DND-41 (cell line): Measurements from ENCODE around the gene TM9SF2.

ENCODE experiments used
- ATAC-seq: fragments of 200-7000 bp; cut with Tn5 transposase; 3 replicates; pipeline ENCODE4 v1.9.1; 2021; ENCODE audit warnings: low read depth; ENCODE audit not compliant: insufficient read depth
- DNase-seq: peaks from one replicate; pipeline ENCODE4 v3.0.0-alpha.2; 2020
- H2AFZ ChIP-seq: 2 replicates; pipeline ENCODE4 v1.6.0; 2012; ENCODE audit warnings: low read depth, low read length
- H3K27ac ChIP-seq: 2 replicates; pipeline ENCODE4 v1.5.1; 2012; ENCODE audit warnings: low read length, inconsistent platforms
- H3K27me3 ChIP-seq: fragments of 200-600 bp; sonication (generic); 2 replicates; pipeline ENCODE4 v1.6.0; 2012; ENCODE audit warnings: low read length, mild to moderate bottlenecking, inconsistent platforms; ENCODE audit not compliant: insufficient read depth, poor library complexity
- H3K36me3 ChIP-seq: 2 replicates; pipeline ENCODE4 v1.5.1; 2012; ENCODE audit warnings: low read length, inconsistent platforms; ENCODE audit not compliant: insufficient read depth
- H3K4me1 ChIP-seq: 2 replicates; pipeline ENCODE4 v1.5.1; 2012; ENCODE audit warnings: mild to moderate bottlenecking, low read length; ENCODE audit not compliant: insufficient read depth
- H3K4me2 ChIP-seq: 2 replicates; pipeline ENCODE4 v1.6.0; 2012; ENCODE audit warnings: mild to moderate bottlenecking, moderate library complexity, low read length, inconsistent platforms; ENCODE audit not compliant: insufficient read depth
- H3K4me3 ChIP-seq, 2 experiments: fragments of 200-600 bp in 1 of 2; shearing (Covaris generic) in 1 of 2; 2 replicates each; pipeline ENCODE4 v1.5.1; 2012 to 2016; ENCODE audit warnings: inconsistent platforms in 2 of 2, low read length in 2 of 2, mild to moderate bottlenecking in 2 of 2, low read depth in 1 of 2, moderate library complexity in 1 of 2
- H3K79me2 ChIP-seq: 2 replicates; pipeline ENCODE4 v1.6.0; 2012; ENCODE audit warnings: low read length, inconsistent platforms; ENCODE audit not compliant: insufficient read depth
- H3K9ac ChIP-seq: 2 replicates; pipeline ENCODE4 v1.6.0; 2012; ENCODE audit warnings: low read depth, mild to moderate bottlenecking, inconsistent platforms, low read length, moderate library complexity
- H3K9me3 ChIP-seq: 2 replicates; pipeline ENCODE4 v1.5.1; 2012; ENCODE audit warnings: low read length, moderate library complexity, mild to moderate bottlenecking, inconsistent platforms; ENCODE audit not compliant: insufficient read depth, severe bottlenecking
- H4K20me1 ChIP-seq: 2 replicates; pipeline ENCODE4 v1.6.0; 2012; ENCODE audit warnings: low read length; ENCODE audit not compliant: insufficient read depth
- CTCF ChIP-seq: IDR thresholded peaks from 2 replicates; pipeline ENCODE4 v1.5.1; 2012; ENCODE audit warnings: borderline replicate concordance, low read length, moderate library complexity, mild to moderate bottlenecking; ENCODE audit not compliant: poor library complexity, severe bottlenecking; ENCODE audit errors: extremely low read depth
- EZH2 ChIP-seq: IDR thresholded peaks from 3 replicates; pipeline ENCODE4 v1.6.1; 2012; ENCODE audit warnings: borderline replicate concordance, low read depth, mild to moderate bottlenecking, moderate library complexity, low read length, inconsistent platforms; ENCODE audit not compliant: severe bottlenecking

Gene TM9SF2

GRCh38 chr13:99608345-99608744 is 107.1 kb downstream of the TM9SF2 start:
- Histone ChIP-seq H3K9ac (no peak overlapping the region), H3K27me3 (no peaks in the 10 kb centered on the region), H4K20me1 (no peaks in the 10 kb centered on the region), H3K36me3 (no peaks in the 10 kb centered on the region; the same call in 1 of the 2 replicates), H3K4me1 (peaks cover 22% of the 10 kb centered on the region), H3K4me2 (0 out of 2 replicates have a peak overlapping the region, but pooled peaks have one; percentile 15), H3K79me2 (peaks cover 15% of the 10 kb centered on the region), H3K27ac (no peak overlapping the region), H3K9me3 (no peaks in the 10 kb centered on the region), H3K4me3 (no peak overlapping the region), H2AFZ (no peak overlapping the region)
- TF ChIP-seq CTCF (no peak), EZH2 (no peak)
- ATAC-seq (no peak), DNase-seq (no peak)

GRCh38 chr13:99610702-99611289 is 109.5 kb downstream of the TM9SF2 start:
- no peak overlapping the region for H3K27ac ChIP-seq
- no peak overlapping the region for H3K4me3 ChIP-seq
- TF ChIP-seq CTCF (peak; percentile 33), EZH2 (no peak)
- DNase-seq (no peak), ATAC-seq (no peak)
- no peak overlapping the region for H2AFZ ChIP-seq
- H4K20me1 ChIP-seq = no peaks in the 10 kb centered on the region
- no peaks in the 10 kb centered on the region for H3K27me3 ChIP-seq
- no peak overlapping the region for H3K4me2 ChIP-seq
- H3K9me3 ChIP-seq = no peaks in the 10 kb centered on the region
- H3K79me2 ChIP-seq = peaks cover 15% of the 10 kb centered on the region
- no peaks in the 10 kb centered on the region; the same call in 1 of the 2 replicates for H3K36me3 ChIP-seq
- peaks cover 17% of the 10 kb centered on the region for H3K4me1 ChIP-seq
- H3K9ac ChIP-seq = no peak overlapping the region
